H1 (cell line): Measurements from ENCODE around the gene IMPG2. TPM values are rescaled to one million over a fixed set of nuclear protein-coding genes. Genes with fewer than 3 reads are reported as not detected.

Experiments
- CTCF ChIA-PET: fragments of 300-600 bp; sonication (Branson Sonifier 250); formaldehyde crosslinking; loops from one replicate; lab custom pipeline; 2021; ENCODE audit not compliant: partially characterized antibody; lab: Charles Lee
- POLR2A ChIA-PET: fragments of 300-600 bp; sonication (Branson Sonifier 250); formaldehyde crosslinking; loops from one replicate; lab custom pipeline; 2021; ENCODE audit warnings: inconsistent platforms; ENCODE audit not compliant: partially characterized antibody; lab: Charles Lee
- DNase-seq, 2 experiments: peaks; one replicate each; pipeline versions ENCODE4 v3.0.0 to v3.0.0-alpha.2; 2010 to 2022; ENCODE audit warnings: low spot score in 2 of 2, low read depth in 1 of 2, mixed read lengths in 1 of 2
- FAIRE-seq: peaks from 2 replicates; lab custom pipeline; 2011; peaks lifted over from hg19 to GRCh38; lab: Jason Lieb, UNC
- H2AFZ ChIP-seq: 2 replicates; pipeline ENCODE4 v1.8.1; 2012; ENCODE audit warnings: low read length, inconsistent platforms
- H2AK5ac ChIP-seq: 2 replicates; pipeline ENCODE4 v1.6.1; 2013; ENCODE audit warnings: low read depth, low read length
- H2BK120ac ChIP-seq: replicated peaks from 2 replicates; pipeline ENCODE3; 2013; ENCODE audit warnings: low read depth, low read length, inconsistent platforms
- H2BK12ac ChIP-seq: 2 replicates; pipeline ENCODE4 v1.6.1; 2013; ENCODE audit warnings: low read depth, low read length
- H2BK15ac ChIP-seq: 2 replicates; pipeline ENCODE4 v1.6.1; 2013; ENCODE audit warnings: low read length
- H2BK20ac ChIP-seq: 2 replicates; pipeline ENCODE4 v1.6.1; 2013; ENCODE audit warnings: low read length
- H2BK5ac ChIP-seq: 2 replicates; pipeline ENCODE4 v1.6.1; 2013; ENCODE audit warnings: low read depth, low read length
- H3K14ac ChIP-seq: 2 replicates; pipeline ENCODE4 v1.6.1; 2013; ENCODE audit warnings: inconsistent platforms; ENCODE audit not compliant: insufficient read length
- H3K18ac ChIP-seq: 2 replicates; pipeline ENCODE4 v1.6.1; 2013; ENCODE audit warnings: low read length; ENCODE audit errors: extremely low read depth
- H3K23ac ChIP-seq: 2 replicates; pipeline ENCODE4 v1.6.1; 2013; ENCODE audit warnings: inconsistent platforms; ENCODE audit not compliant: insufficient read length
- H3K23me2 ChIP-seq: 2 replicates; pipeline ENCODE4 v1.6.1; 2013; ENCODE audit warnings: low read depth, low read length
- H3K27ac ChIP-seq: 2 replicates; pipeline ENCODE4 v1.6.1; 2011; ENCODE audit warnings: low read depth, low read length, inconsistent platforms
- H3K27me3 ChIP-seq, 4 experiments: replicated peaks in 1 of 4; 1 replicate in 1 of 4; 2 replicates in 3 of 4; pipeline versions ENCODE4 v1.6.1 to v1.8.1; 2011 to 2013; ENCODE audit warnings: low read length in 3 of 4, mild to moderate bottlenecking in 3 of 4, inconsistent platforms in 2 of 4, mixed read lengths in 2 of 4, moderate library complexity in 1 of 4; ENCODE audit not compliant: control insufficient read depth in 3 of 4, insufficient read depth in 3 of 4; ENCODE audit errors: extremely low read depth in 1 of 4
- H3K36me3 ChIP-seq, 4 experiments: 2 replicates each; pipeline versions ENCODE4 v1.6.1 to v1.8.1; 2011 to 2013; ENCODE audit warnings: mild to moderate bottlenecking in 4 of 4, low read length in 3 of 4, moderate library complexity in 2 of 4, control low read depth in 1 of 4, inconsistent platforms in 1 of 4; ENCODE audit not compliant: insufficient read depth in 4 of 4, control insufficient read depth in 2 of 4
- H3K4ac ChIP-seq: replicated peaks from 2 replicates; pipeline ENCODE3; 2013; ENCODE audit warnings: low read length, low read depth, mixed read lengths, inconsistent platforms; ENCODE audit not compliant: insufficient read length
- H3K4me1 ChIP-seq, 4 experiments: replicated peaks in 1 of 4; 1 replicate in 1 of 4; 2 replicates in 3 of 4; pipeline versions ENCODE4 v1.6.1 to v1.8.1; 2011 to 2013; ENCODE audit warnings: low read length in 3 of 4, inconsistent platforms in 2 of 4, mixed read lengths in 1 of 4; ENCODE audit not compliant: insufficient read depth in 4 of 4, control insufficient read depth in 3 of 4
- H3K4me2 ChIP-seq, 2 experiments: 2 replicates each; pipeline versions ENCODE4 v1.6.1 to v1.8.1; 2011 to 2013; ENCODE audit warnings: low read depth in 2 of 2, low read length in 2 of 2, control low read depth in 1 of 2, inconsistent platforms in 1 of 2, mild to moderate bottlenecking in 1 of 2; ENCODE audit not compliant: insufficient read depth in 1 of 2
- H3K4me3 ChIP-seq, 4 experiments: fragments of 200-600, 300-600 bp in 1 of 4; sonication (generic), shearing (Covaris generic), sonication (Bioruptor Twin) in 1 of 4; 2 replicates each; pipeline versions ENCODE4 v1.5.1 to v1.8.1; 2011 to 2016; ENCODE audit warnings: low read length in 4 of 4, low read depth in 3 of 4, control low read depth in 2 of 4, inconsistent platforms in 2 of 4, mild to moderate bottlenecking in 2 of 4, mixed read lengths in 1 of 4, moderate library complexity in 1 of 4; ENCODE audit not compliant: insufficient read depth in 2 of 4; ENCODE audit errors: extremely low read depth in 1 of 4
- H3K56ac ChIP-seq: replicated peaks from 2 replicates; pipeline ENCODE3; 2013; ENCODE audit warnings: low read depth, mild to moderate bottlenecking, mixed read lengths, low read length, inconsistent platforms; ENCODE audit not compliant: insufficient read length
- H3K79me1 ChIP-seq: 2 replicates; pipeline ENCODE4 v1.6.1; 2013; ENCODE audit warnings: low read depth, low read length, control low read depth
- H3K79me2 ChIP-seq, 2 experiments: 2 replicates each; pipeline versions ENCODE4 v1.6.1 to v1.8.1; 2012 to 2013; ENCODE audit warnings: low read length in 2 of 2, mild to moderate bottlenecking in 2 of 2, inconsistent platforms in 1 of 2; ENCODE audit not compliant: insufficient read depth in 2 of 2, control insufficient read depth in 1 of 2
- H3K9ac ChIP-seq, 4 experiments: replicated peaks in 1 of 4; 1 replicate in 1 of 4; 2 replicates in 3 of 4; pipeline versions ENCODE4 v1.6.1 to v1.8.1; 2011 to 2013; ENCODE audit warnings: low read depth in 3 of 4, low read length in 3 of 4, control low read depth in 2 of 4, mild to moderate bottlenecking in 2 of 4, moderate library complexity in 2 of 4, inconsistent platforms in 1 of 4; ENCODE audit errors: extremely low read depth in 1 of 4
- H3K9me3 ChIP-seq, 2 experiments: 2 replicates each; pipeline versions ENCODE4 v1.6.1 to v1.8.1; 2012 to 2013; ENCODE audit warnings: mild to moderate bottlenecking in 2 of 2, moderate library complexity in 2 of 2, control low read depth in 1 of 2, inconsistent platforms in 1 of 2, low read depth in 1 of 2, low read length in 1 of 2, mixed read lengths in 1 of 2; ENCODE audit not compliant: insufficient read depth in 2 of 2
- H4K20me1 ChIP-seq, 2 experiments: replicated peaks in 1 of 2; 2 replicates each; pipeline versions ENCODE3 to v1.8.1; 2011 to 2013; ENCODE audit warnings: inconsistent platforms in 2 of 2, low read length in 2 of 2, mild to moderate bottlenecking in 1 of 2; ENCODE audit not compliant: insufficient read depth in 2 of 2, control insufficient read depth in 1 of 2
- H4K5ac ChIP-seq: 2 replicates; pipeline ENCODE4 v1.6.1; 2013; ENCODE audit warnings: low read length, low read depth, mixed read lengths, inconsistent platforms; ENCODE audit not compliant: insufficient read length
- H4K8ac ChIP-seq: 2 replicates; pipeline ENCODE4 v1.8.0; 2013; ENCODE audit warnings: mild to moderate bottlenecking, moderate library complexity, low read length, inconsistent platforms; ENCODE audit not compliant: insufficient read depth; ENCODE audit errors: extremely low read depth
- H4K91ac ChIP-seq: replicated peaks from 2 replicates; pipeline ENCODE3; 2013; ENCODE audit warnings: low read length, mixed read lengths, inconsistent platforms; ENCODE audit not compliant: insufficient read length
- JUND ChIP-seq: IDR thresholded peaks from 2 replicates; pipeline ENCODE4 v1.6.1; 2011; ENCODE audit warnings: mild to moderate bottlenecking, improper control_type of control experiment, low read length
- KDM1A ChIP-seq: fragments of 200-600, 300-600 bp; sonication (generic); IDR thresholded peaks from 2 replicates; pipeline ENCODE4 v1.7.1; 2016; ENCODE audit warnings: mild to moderate bottlenecking, low read length, borderline replicate concordance
- RNF2 ChIP-seq: fragments of 200-900, 300-1000 bp; sonication (generic); IDR thresholded peaks from 2 replicates; pipeline ENCODE4 v1.7.1; 2016; ENCODE audit warnings: borderline replicate concordance, low read depth, mild to moderate bottlenecking, antibody characterized with exemption, low read length; ENCODE audit not compliant: poor library complexity, severe bottlenecking; ENCODE audit errors: missing control alignments
- SIX5 ChIP-seq: IDR thresholded peaks from 2 replicates; pipeline ENCODE4 v1.6.1; 2011; ENCODE audit warnings: mild to moderate bottlenecking, low read depth, low read length
- SP1 ChIP-seq: IDR thresholded peaks from 2 replicates; pipeline ENCODE4 v1.6.1; 2011; ENCODE audit warnings: low read depth, low read length
- SUZ12 ChIP-seq: fragments of 200-600 bp; sonication (generic); IDR thresholded peaks from 2 replicates; pipeline ENCODE4 v1.6.1; 2012; ENCODE audit warnings: mild to moderate bottlenecking, inconsistent platforms, low read length, moderate library complexity, mixed read lengths
- TCF12 ChIP-seq: IDR thresholded peaks from 2 replicates; pipeline ENCODE4 v1.6.1; 2011; ENCODE audit warnings: low read depth, mild to moderate bottlenecking, low read length
- ZNF274 ChIP-seq: IDR thresholded peaks from 2 replicates; pipeline ENCODE4 v1.7.0; 2012; ENCODE audit warnings: low read length, borderline replicate concordance; ENCODE audit errors: extremely low read depth
- polyA plus RNA-seq, 7 experiments: library from polyadenylated mRNA; depleted of rRNA in 3 of 7; stranded (reverse) in 5 of 7; unstranded in 2 of 7; fragments of >200 nt in 5 of 7; fragments of 200-250 nt in 2 of 7; gene quantifications; 1 replicate in 5 of 7; 2 replicates in 1 of 7; 4 replicates in 1 of 7; pipeline versions ENCODE4 v1.2.1 to v1.2.3, GENCODE V29; 2011 to 2013; ENCODE audit warnings: missing spikeins in 2 of 7, mixed read lengths in 2 of 7
- total RNA-seq: library from RNA; stranded (reverse); fragmentation: NEBNext Ultra II Directional; extraction: Animal tissue kit (Norgen Biotek cat#: 25700); gene quantifications from 2 replicates; pipeline ENCODE4 v1.2.1, GENCODE V29; 2021
- TF ChIP-seq, protein P1 (sequence below): IDR thresholded peaks from 2 replicates; pipeline ENCODE4 v1.6.1; 2012; ENCODE audit warnings: inconsistent platforms

IMPG2 gene
- total and polyA plus RNA-seq, 2 of the 8 experiments (the other 6 are each of a cell fraction or from before 2014, with no cell fraction given), result 0.03 to 0.06 TPM

DNA sequence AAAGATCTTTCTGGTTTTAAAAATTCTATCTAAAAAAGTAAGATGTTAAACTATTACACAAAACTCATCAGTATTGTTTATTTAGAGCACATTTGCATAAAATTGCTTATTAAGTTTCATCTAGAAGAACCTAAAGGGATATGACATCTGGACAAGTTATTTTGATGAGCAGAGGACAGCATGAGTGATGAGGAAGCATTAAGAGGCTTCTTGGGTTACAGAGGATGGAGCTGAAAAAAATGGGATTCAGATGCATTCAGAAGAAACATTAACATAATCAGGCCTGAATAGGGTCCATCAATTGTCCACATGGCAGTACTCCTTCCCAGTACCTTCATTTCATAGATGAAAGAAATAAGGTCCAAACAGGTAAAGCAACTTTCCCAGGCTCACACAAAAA, 41.6 kb downstream of the IMPG2 start:
- CTCF ChIA-PET, result interaction anchor here (1.0 kb wide), 1 partner anchor 22 kb away, joined by 3 read pairs; no protein-coding TSS in a partner anchor
- Histone ChIP-seq H2BK120ac (no peak overlapping the region), H4K5ac (no peak overlapping the region), H3K14ac (no peak overlapping the region), H3K9ac (no peak overlapping the region), H3K27me3 (peaks cover 0 to 20% (median 8%) of the 10 kb centered on the region in 4 experiments; a peak in 6 of 7 replicates), H3K18ac (no peak overlapping the region), H4K8ac (no peak overlapping the region), H3K23ac (no peak overlapping the region), H2AK5ac (no peak overlapping the region), H3K27ac (no peak overlapping the region), H3K4ac (no peak overlapping the region), H3K79me1 (no peaks in the 10 kb centered on the region), H2BK15ac (no peak overlapping the region), H2BK12ac (no peak overlapping the region), H2BK5ac (no peak overlapping the region), H3K4me2 (no peak overlapping the region), H3K9me3 (no peaks in the 10 kb centered on the region), H2BK20ac (no peak overlapping the region), H3K56ac (no peak overlapping the region), H3K79me2 (no peaks in the 10 kb centered on the region), H3K36me3 (no peaks in the 10 kb centered on the region), H3K23me2 (no peaks in the 10 kb centered on the region), H3K4me3 (no peak overlapping the region), H3K4me1 (peaks cover 0 to 3% (median 0%) of the 10 kb centered on the region in 4 experiments; a peak in 1 of 7 replicates), H4K91ac (no peak overlapping the region), H4K20me1 (no peaks in the 10 kb centered on the region), H2AFZ (no peak overlapping the region)
- POLR2A ChIA-PET, result no interaction called here
- no peak for FAIRE-seq
- no peak for DNase-seq
- no peak for TF ChIP-seq SP1
- no peak for TF ChIP-seq KDM1A
- TF ChIP-seq TCF12, result no peak
- no peak for TF ChIP-seq ZNF274
- TF ChIP-seq JUND, result no peak
- TF ChIP-seq SUZ12, result no peak
- TF ChIP-seq SIX5, result no peak
- no peak for TF ChIP-seq RNF2
- TF ChIP-seq, protein P1, sequence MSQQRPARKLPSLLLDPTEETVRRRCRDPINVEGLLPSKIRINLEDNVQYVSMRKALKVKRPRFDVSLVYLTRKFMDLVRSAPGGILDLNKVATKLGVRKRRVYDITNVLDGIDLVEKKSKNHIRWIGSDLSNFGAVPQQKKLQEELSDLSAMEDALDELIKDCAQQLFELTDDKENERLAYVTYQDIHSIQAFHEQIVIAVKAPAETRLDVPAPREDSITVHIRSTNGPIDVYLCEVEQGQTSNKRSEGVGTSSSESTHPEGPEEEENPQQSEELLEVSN, result no peak
